Thoracic aorta (tissue), 2 donors: ENCODE results near the gene ID1. TPM values are rescaled to one million over a fixed set of nuclear protein-coding genes. Genes with fewer than 3 reads are reported as not detected.

Experiments used
- ATAC-seq: fragments of 150-250 bp; one replicate; pipeline ENCODE4 v1.8.0; 2017; ENCODE audit warnings: low read depth; ENCODE audit not compliant: insufficient number of reproducible peaks, low FRiP score
- DNase-seq: peaks from one replicate; pipeline ENCODE4 v3.0.0-alpha.2; 2020; ENCODE audit warnings: low spot score
- H3K27ac ChIP-seq, 2 donors: fragments of 200-600 bp; sonication (generic); 1 replicate in 1 of 2; 2 replicates in 1 of 2; pipeline ENCODE4 v1.5.1; 2016; ENCODE audit warnings: mild to moderate bottlenecking in 2 of 2, moderate library complexity in 2 of 2
- H3K27me3 ChIP-seq: fragments of 200-600 bp; sonication (generic); replicated peaks from 2 replicates; pipeline ENCODE4 v1.6.0; 2016; ENCODE audit warnings: mild to moderate bottlenecking; ENCODE audit not compliant: insufficient read depth
- H3K36me3 ChIP-seq: fragments of 200-600 bp; sonication (generic); one replicate; pipeline ENCODE4 v1.5.1; 2016
- H3K4me1 ChIP-seq, 2 donors: fragments of 200-600 bp; sonication (generic); 1 replicate in 1 of 2; 2 replicates in 1 of 2; pipeline versions ENCODE4 v1.5.1 to v1.6.0; 2016; ENCODE audit warnings: low read depth in 2 of 2, mild to moderate bottlenecking in 1 of 2; ENCODE audit not compliant: control insufficient read depth in 1 of 2
- H3K4me3 ChIP-seq: fragments of 200-600 bp; sonication (generic); 2 replicates; pipeline ENCODE4 v1.5.1; 2016; ENCODE audit warnings: mild to moderate bottlenecking
- H3K9me3 ChIP-seq: fragments of 200-600 bp; sonication (generic); 2 replicates; pipeline ENCODE4 v1.5.1; 2016
- total RNA-seq, 2 donors: library from RNA; depleted of rRNA; stranded (reverse); fragments of >200 nt; gene quantifications; one replicate each; pipeline versions ENCODE4 v1.1.0 to v1.2.3, GENCODE V29; 2016
- TF ChIP-seq, protein P1 (sequence below): fragments of 200-600 bp; sonication (generic); IDR thresholded peaks from one replicate; pipeline ENCODE4 v1.5.1; 2019; ENCODE audit warnings: antibody characterized with exemption

The ID1 gene
- total RNA-seq, 2 donors from 2014 or later, result 310 to 944 TPM

- H3K27ac ChIP-seq, result no peak overlapping the region
- H3K27me3 ChIP-seq, result no peaks in the 10 kb centered on the region
- TF ChIP-seq, protein P1, sequence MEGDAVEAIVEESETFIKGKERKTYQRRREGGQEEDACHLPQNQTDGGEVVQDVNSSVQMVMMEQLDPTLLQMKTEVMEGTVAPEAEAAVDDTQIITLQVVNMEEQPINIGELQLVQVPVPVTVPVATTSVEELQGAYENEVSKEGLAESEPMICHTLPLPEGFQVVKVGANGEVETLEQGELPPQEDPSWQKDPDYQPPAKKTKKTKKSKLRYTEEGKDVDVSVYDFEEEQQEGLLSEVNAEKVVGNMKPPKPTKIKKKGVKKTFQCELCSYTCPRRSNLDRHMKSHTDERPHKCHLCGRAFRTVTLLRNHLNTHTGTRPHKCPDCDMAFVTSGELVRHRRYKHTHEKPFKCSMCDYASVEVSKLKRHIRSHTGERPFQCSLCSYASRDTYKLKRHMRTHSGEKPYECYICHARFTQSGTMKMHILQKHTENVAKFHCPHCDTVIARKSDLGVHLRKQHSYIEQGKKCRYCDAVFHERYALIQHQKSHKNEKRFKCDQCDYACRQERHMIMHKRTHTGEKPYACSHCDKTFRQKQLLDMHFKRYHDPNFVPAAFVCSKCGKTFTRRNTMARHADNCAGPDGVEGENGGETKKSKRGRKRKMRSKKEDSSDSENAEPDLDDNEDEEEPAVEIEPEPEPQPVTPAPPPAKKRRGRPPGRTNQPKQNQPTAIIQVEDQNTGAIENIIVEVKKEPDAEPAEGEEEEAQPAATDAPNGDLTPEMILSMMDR, result no peak
- no peak for ATAC-seq
- DNase-seq, result no peak
- H3K4me1 ChIP-seq, result peaks cover 4 to 36% of the 10 kb centered on the region in 2 donors
- peaks cover 12% of the 10 kb centered on the region for H3K36me3 ChIP-seq
- no peak overlapping the region for H3K4me3 ChIP-seq
- no peaks in the 10 kb centered on the region for H3K9me3 ChIP-seq
These were observed 37.7 kb upstream of the ID1 start for GRCh38 chr20:31567380-31567720.

GRCh38 chr20:31568041-31568731 lies 36.9 kb upstream of the ID1 start:
- no peak for DNase-seq
- H3K27ac ChIP-seq, result peak overlapping the region; percentile 89 to 96
- no peaks in the 10 kb centered on the region for H3K27me3 ChIP-seq
- peaks cover 6 to 36% of the 10 kb centered on the region in 2 donors for H3K4me1 ChIP-seq
- no peak overlapping the region for H3K4me3 ChIP-seq
- ATAC-seq, result no peak
- TF ChIP-seq, protein P1, result no peak
- peaks cover 12% of the 10 kb centered on the region for H3K36me3 ChIP-seq
- no peaks in the 10 kb centered on the region for H3K9me3 ChIP-seq

GRCh38 chr20:31568773-31569162 lies 36.3 kb upstream of the ID1 start:
- H3K36me3 ChIP-seq, result peaks cover 8% of the 10 kb centered on the region

GRCh38 chr20:31569163-31570020 lies 35.7 kb upstream of the ID1 start:
- Histone ChIP-seq H3K9me3 (no peaks in the 10 kb centered on the region), H3K4me1 (peaks cover 13 to 46% of the 10 kb centered on the region in 2 donors), H3K27ac (peak overlapping the region; percentile 89 to 96), H3K27me3 (no peaks in the 10 kb centered on the region), H3K4me3 (no peak overlapping the region), H3K36me3 (peaks cover 3% of the 10 kb centered on the region)
- ATAC-seq (no peak), DNase-seq (no peak)
- TF ChIP-seq, protein P1, result peak; percentile 85

More at GRCh38 chr20:31568773-31569162, 36.3 kb upstream of the ID1 start:
- H3K4me1 ChIP-seq, result peaks cover 10 to 41% of the 10 kb centered on the region in 2 donors
- peak overlapping the region; percentile 89 to 96 for H3K27ac ChIP-seq
- H3K27me3 ChIP-seq, result no peaks in the 10 kb centered on the region
- TF ChIP-seq, protein P1, result no peak
- DNase-seq, result no peak
- H3K9me3 ChIP-seq, result no peaks in the 10 kb centered on the region
- no peak overlapping the region for H3K4me3 ChIP-seq
- no peak for ATAC-seq

DNA sequence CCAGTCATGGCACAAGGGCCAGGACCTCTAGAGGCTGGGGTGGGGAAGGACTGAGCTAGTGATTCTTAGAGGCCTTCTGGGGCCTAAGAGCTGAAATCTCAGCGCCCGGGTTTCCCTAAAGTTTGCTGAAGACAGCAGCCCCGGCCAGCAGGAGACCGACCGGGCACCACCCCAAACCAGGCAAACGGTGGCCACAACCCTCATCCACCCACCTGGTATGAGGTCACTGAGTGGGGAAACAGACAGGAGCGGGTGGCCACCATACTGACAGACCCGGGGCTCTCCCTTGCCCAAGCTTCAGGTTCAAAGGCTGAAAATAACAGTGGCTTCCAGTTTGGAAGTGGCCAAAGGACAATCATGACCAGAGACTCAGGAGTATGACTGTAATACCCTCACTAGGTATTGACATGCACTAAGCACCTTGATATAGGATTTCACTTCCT lies 35.0 kb upstream of the ID1 start:
- no peak for DNase-seq

More for the DNA sequence above, 35.0 kb upstream of the ID1 start:
- H3K27ac ChIP-seq, result peak overlapping the region; percentile 89 to 96
- ATAC-seq, result no peak
- no peak overlapping the region for H3K4me3 ChIP-seq
- peaks cover 13 to 46% of the 10 kb centered on the region in 2 donors for H3K4me1 ChIP-seq
- TF ChIP-seq, protein P1, result no peak
- H3K36me3 ChIP-seq, result peaks cover 3% of the 10 kb centered on the region
- H3K27me3 ChIP-seq, result no peaks in the 10 kb centered on the region
- H3K9me3 ChIP-seq, result no peaks in the 10 kb centered on the region
